OCI-LY7 (cell line): ENCODE measurements around the gene ANKRD13C.

Experiments
- CTCF ChIP-seq: fragments of 200-600 bp; sonication (generic); conservative IDR thresholded peaks from 2 replicates; pipeline ENCODE4 v1.5.1; 2014; ENCODE audit warnings: mild to moderate bottlenecking, antibody characterized with exemption, low read length, moderate library complexity, mixed read lengths
- EZH2phosphoT487 ChIP-seq: fragments of 200-600 bp; sonication (generic); IDR thresholded peaks from 2 replicates; pipeline ENCODE4 v1.6.1; 2018; ENCODE audit warnings: low read depth, borderline replicate concordance, mild to moderate bottlenecking, mixed run types, antibody characterized with exemption, low read length, moderate library complexity, mixed read lengths

DNA sequence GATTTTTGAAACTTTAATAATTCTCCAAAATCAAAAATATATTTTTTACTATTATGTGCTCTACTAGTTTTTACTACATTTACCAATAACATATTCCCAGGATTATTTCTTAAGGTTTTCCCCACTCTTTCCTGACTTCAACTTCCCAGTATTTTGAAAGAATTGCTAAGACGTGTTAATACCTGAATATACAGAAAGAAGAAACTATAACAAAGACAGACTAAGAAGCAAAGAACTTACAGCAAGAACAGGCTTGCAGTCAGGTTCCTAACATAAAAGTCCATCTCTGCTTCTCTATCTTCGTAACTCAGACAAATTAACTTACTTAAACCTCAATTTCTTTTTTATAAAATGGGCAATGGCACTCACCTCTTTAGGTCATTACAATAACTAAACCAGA is 70.2 kb downstream of the ANKRD13C start:
- TF ChIP-seq CTCF (no peak), EZH2phosphoT487 (no peak)
